Fibroblast of peridontal ligament (primary cell): ENCODE measurements around the gene USP17L15.
"Not testable (repeated sequence)": the region's sequence is repeated elsewhere in the genome, so short reads cannot be mapped to it uniquely, and the experiment has no call there.

Experiments
- DNase-seq: peaks from one replicate; pipeline ENCODE4 v3.0.0-alpha.2; 2010; ENCODE audit errors: extremely low read depth

The USP17L15 gene, protein sequence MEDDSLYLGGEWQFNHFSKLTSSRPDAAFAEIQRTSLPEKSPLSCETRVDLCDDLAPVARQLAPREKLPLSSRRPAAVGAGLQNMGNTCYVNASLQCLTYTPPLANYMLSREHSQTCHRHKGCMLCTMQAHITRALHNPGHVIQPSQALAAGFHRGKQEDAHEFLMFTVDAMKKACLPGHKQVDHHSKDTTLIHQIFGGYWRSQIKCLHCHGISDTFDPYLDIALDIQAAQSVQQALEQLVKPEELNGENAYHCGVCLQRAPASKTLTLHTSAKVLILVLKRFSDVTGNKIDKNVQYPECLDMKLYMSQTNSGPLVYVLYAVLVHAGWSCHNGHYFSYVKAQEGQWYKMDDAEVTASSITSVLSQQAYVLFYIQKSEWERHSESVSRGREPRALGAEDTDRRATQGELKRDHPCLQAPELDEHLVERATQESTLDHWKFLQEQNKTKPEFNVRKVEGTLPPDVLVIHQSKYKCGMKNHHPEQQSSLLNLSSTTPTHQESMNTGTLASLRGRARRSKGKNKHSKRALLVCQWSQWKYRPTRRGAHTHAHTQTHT

DNA sequence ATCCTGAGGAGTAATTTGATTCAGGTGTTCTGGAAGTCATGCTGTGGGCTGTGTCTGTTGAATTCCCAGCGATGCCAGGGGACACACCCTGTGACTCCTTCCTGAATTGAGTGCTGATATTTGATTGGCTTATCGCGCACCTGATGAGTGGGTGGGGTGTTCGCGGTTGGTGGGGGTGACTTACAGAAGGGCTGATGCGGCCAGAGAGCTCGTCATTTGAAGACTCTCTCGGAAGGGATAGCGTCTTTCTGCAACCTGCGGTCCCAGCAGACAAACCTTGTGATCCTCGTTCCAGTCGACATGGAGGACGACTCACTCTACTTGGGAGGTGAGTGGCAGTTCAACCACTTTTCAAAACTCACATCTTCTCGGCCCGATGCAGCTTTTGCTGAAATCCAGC, at the start of gene USP17L15:
USP17L15 (plus strand) TSS at position 301 of the 400 bp plus-strand sequence; CDS start at position 301, 0 bp downstream.
- not testable (repeated sequence) for DNase-seq

- not testable (repeated sequence) for DNase-seq
These were observed 23.8 kb upstream of the USP17L15 start, which contains the start of gene USP17L10 for GRCh38 chr4:9210357-9210756. USP17L10 (plus strand) TSS chr4:9210657; CDS start chr4:9210657, 0 bp downstream.

- DNase-seq, result not testable (repeated sequence)
These were observed 19.5 kb upstream of the USP17L15 start for GRCh38 chr4:9214701-9215100.

- not testable (repeated sequence) for DNase-seq
These were observed 19.1 kb upstream of the USP17L15 start, which contains the start of gene USP17L11 for GRCh38 chr4:9215105-9215504. USP17L11 (plus strand) TSS chr4:9215405; CDS start chr4:9215405, 0 bp downstream.

GRCh38 chr4:9219852-9220251, 14.3 kb upstream of the USP17L15 start, which contains the start of gene USP17L12:
USP17L12 (plus strand) TSS chr4:9220152; CDS start chr4:9220152, 0 bp downstream.
- not testable (repeated sequence) for DNase-seq

DNA sequence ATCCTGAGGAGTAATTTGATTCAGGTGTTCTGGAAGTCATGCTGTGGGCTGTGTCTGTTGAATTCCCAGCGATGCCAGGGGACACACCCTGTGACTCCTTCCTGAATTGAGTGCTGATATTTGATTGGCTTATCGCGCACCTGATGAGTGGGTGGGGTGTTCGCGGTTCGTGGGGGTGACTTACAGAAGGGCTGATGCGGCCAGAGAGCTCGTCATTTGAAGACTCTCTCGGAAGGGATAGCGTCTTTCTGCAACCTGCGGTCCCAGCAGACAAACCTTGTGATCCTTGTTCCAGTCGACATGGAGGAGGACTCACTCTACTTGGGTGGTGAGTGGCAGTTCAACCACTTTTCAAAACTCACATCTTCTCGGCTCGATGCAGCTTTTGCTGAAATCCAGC, 9.6 kb upstream of the USP17L15 start, which contains the start of gene USP17L13:
USP17L13 (plus strand) TSS at position 301 of the 400 bp plus-strand sequence; CDS start at position 301, 0 bp downstream.
- DNase-seq, result not testable (repeated sequence)

- not testable (repeated sequence) for DNase-seq
These were observed 3.9 kb upstream of the USP17L15 start for GRCh38 chr4:9230249-9230648.

DNA sequence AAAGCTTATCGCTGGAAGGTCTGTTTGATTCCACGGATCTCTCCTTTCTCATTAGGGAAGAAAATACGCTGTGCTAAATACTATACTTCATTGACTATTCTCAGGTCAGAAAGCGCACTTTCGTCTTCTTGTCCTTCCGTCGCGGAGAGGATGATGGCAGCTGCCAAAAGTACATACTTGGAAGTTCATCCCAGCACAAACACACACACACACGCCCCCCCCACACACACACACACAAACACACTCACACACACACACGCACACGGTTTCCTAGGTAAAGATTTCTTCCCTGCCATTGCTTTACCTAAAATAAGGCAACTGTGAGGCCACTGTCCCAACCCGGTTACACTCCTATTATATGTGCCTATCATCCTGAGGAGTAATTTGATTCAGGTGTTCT, 4.3 kb downstream of the USP17L15 start:
- DNase-seq, result not testable (repeated sequence)

DNA sequence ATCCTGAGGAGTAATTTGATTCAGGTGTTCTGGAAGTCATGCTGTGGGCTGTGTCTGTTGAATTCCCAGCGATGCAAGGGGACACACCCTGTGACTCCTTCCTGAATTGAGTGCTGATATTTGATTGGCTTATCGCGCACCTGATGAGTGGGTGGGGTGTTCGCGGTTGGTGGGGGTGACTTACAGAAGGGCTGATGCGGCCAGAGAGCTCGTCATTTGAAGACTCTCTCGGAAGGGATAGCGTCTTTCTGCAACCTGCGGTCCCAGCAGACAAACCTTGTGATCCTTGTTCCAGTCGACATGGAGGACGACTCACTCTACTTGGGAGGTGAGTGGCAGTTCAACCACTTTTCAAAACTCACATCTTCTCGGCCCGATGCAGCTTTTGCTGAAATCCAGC, 9.4 kb downstream of the USP17L15 start, which contains the start of gene USP17L17:
USP17L17 (plus strand) TSS at position 301 of the 400 bp plus-strand sequence; CDS start at position 301, 0 bp downstream.
- DNase-seq, result not testable (repeated sequence)

- DNase-seq, result not testable (repeated sequence)
These were observed 13.9 kb downstream of the USP17L15 start, which contains the start of gene USP17L18 for GRCh38 chr4:9247953-9248680. USP17L18 (plus strand) TSS chr4:9248630; CDS start chr4:9248630, 0 bp downstream.

- not testable (repeated sequence) for DNase-seq
These were observed 18.9 kb downstream of the USP17L15 start, which contains the start of gene USP17L19 for GRCh38 chr4:9253078-9253477. USP17L19 (plus strand) TSS chr4:9253378; CDS start chr4:9253378, 0 bp downstream.

DNA sequence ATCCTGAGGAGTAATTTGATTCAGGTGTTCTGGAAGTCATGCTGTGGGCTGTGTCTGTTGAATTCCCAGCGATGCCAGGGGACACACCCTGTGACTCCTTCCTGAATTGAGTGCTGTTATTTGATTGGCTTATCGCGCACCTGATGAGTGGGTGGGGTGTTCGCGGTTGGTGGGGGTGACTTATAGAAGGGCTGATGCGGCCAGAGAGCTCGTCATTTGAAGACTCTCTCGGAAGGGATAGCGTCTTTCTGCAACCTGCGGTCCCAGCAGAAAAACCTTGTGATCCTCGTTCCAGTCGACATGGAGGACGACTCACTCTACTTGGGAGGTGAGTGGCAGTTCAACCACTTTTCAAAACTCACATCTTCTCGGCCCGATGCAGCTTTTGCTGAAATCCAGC, 23.6 kb downstream of the USP17L15 start, which contains the start of gene USP17L20:
USP17L20 (plus strand) TSS at position 301 of the 400 bp plus-strand sequence; CDS start at position 301, 0 bp downstream.
- DNase-seq, result not testable (repeated sequence)

- DNase-seq, result not testable (repeated sequence)
These were observed 28.4 kb downstream of the USP17L15 start, which contains the start of gene USP17L21 for GRCh38 chr4:9262572-9262971. USP17L21 (plus strand) TSS chr4:9262872; CDS start chr4:9262872, 0 bp downstream.

- DNase-seq, result not testable (repeated sequence)
These were observed 33.1 kb downstream of the USP17L15 start, which contains the start of gene USP17L22 for GRCh38 chr4:9267319-9267718. USP17L22 (plus strand) TSS chr4:9267619; CDS start chr4:9267619, 0 bp downstream.

DNA sequence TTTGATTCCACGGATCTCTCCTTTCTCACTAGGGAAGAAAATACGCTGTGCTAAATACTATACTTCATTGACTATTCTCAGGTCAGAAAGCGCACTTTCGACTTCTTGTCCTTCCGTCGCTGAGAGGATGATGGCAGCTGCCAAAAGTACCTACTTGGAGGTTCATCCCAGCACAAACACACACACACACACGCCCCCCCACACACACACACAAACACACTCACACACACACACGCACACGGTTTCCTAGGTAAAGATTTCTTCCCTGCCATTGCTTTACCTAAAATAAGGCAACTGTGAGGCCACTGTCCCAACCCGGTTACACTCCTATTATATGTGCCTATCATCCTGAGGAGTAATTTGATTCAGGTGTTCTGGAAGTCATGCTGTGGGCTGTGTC, 37.5 kb downstream of the USP17L15 start:
- not testable (repeated sequence) for DNase-seq
